Eye (tissue), 1 donor: ENCODE data around the gene ADCY5.

Experiments used
- DNase-seq: peaks from one replicate; pipeline ENCODE4 v3.0.0-alpha.2; 2015

ADCY5 gene

GRCh38 chr3:123337948-123338619, 110.8 kb downstream of the ADCY5 start:
- no peak for DNase-seq

- no peak for DNase-seq
Observed at GRCh38 chr3:123337226-123337625, 111.7 kb downstream of the ADCY5 start.

GRCh38 chr3:123336441-123336851, 112.4 kb downstream of the ADCY5 start:
- DNase-seq, result no peak

GRCh38 chr3:123336001-123336400, 112.9 kb downstream of the ADCY5 start:
- no peak for DNase-seq

GRCh38 chr3:123335007-123335670, 113.8 kb downstream of the ADCY5 start:
- no peak for DNase-seq

GRCh38 chr3:123334056-123334455, 114.8 kb downstream of the ADCY5 start:
- no peak for DNase-seq

- DNase-seq, result no peak
Observed at GRCh38 chr3:123333401-123333800, 115.5 kb downstream of the ADCY5 start.

- no peak for DNase-seq
Observed at GRCh38 chr3:123332124-123332641, 116.7 kb downstream of the ADCY5 start.

GRCh38 chr3:123331651-123332050, 117.2 kb downstream of the ADCY5 start:
- no peak for DNase-seq

GRCh38 chr3:123331006-123331405, 117.9 kb downstream of the ADCY5 start:
- DNase-seq, result no peak

- no peak for DNase-seq
Observed at GRCh38 chr3:123330441-123330991, 118.4 kb downstream of the ADCY5 start.

GRCh38 chr3:123329636-123330340, 119.1 kb downstream of the ADCY5 start:
- DNase-seq, result no peak

GRCh38 chr3:123328851-123329635, 119.8 kb downstream of the ADCY5 start:
- peak; percentile 87 for DNase-seq

GRCh38 chr3:123327956-123328850, 120.7 kb downstream of the ADCY5 start:
- no peak for DNase-seq

GRCh38 chr3:123327480-123327879, 121.4 kb downstream of the ADCY5 start:
- DNase-seq, result no peak

GRCh38 chr3:123326531-123326930, 122.4 kb downstream of the ADCY5 start:
- no peak for DNase-seq

GRCh38 chr3:123325766-123326256, 123.1 kb downstream of the ADCY5 start:
- no peak for DNase-seq

GRCh38 chr3:123324880-123325765, 123.8 kb downstream of the ADCY5 start:
- no peak for DNase-seq

- DNase-seq, result no peak
Observed at GRCh38 chr3:123323781-123324180, 125.1 kb downstream of the ADCY5 start.

GRCh38 chr3:123322866-123323265, 126.0 kb downstream of the ADCY5 start:
- DNase-seq, result no peak
